22Rv1 (cell line): Measurements from ENCODE around the gene FGGY.
"Not testable (repeated sequence)": the region's sequence is repeated elsewhere in the genome, so short reads cannot be mapped to it uniquely, and the experiment has no call there.

Source experiments
- H3K27ac ChIP-seq: fragments of 450-650 bp; 2 replicates; pipeline ENCODE4 v1.5.1; 2017
- CTCF ChIP-seq: fragments of 450-650 bp; IDR thresholded peaks from 2 replicates; pipeline ENCODE4 v1.5.1; 2017; ENCODE audit warnings: mild to moderate bottlenecking
- ZFX ChIP-seq: fragments of 450-650 bp; IDR thresholded peaks from 2 replicates; pipeline ENCODE4 v1.6.1; 2017; ENCODE audit warnings: antibody characterized with exemption, borderline replicate concordance

Gene FGGY

GRCh38 chr1:59707178-59707791, 410.4 kb downstream of the FGGY start:
- no peak overlapping the region for H3K27ac ChIP-seq
- TF ChIP-seq ZFX (no peak), CTCF (no peak)

GRCh38 chr1:59709333-59709732, 412.4 kb downstream of the FGGY start:
- TF ChIP-seq ZFX = no peak
- TF ChIP-seq CTCF = no peak
- no peak overlapping the region for H3K27ac ChIP-seq

GRCh38 chr1:59710920-59711319, 414.0 kb downstream of the FGGY start:
- not testable (repeated sequence) for H3K27ac ChIP-seq

GRCh38 chr1:59714219-59714618, 417.3 kb downstream of the FGGY start:
- TF ChIP-seq ZFX (no peak), CTCF (no peak)
- H3K27ac ChIP-seq = no peak overlapping the region

GRCh38 chr1:59714966-59715365, 418.1 kb downstream of the FGGY start:
- no peak for TF ChIP-seq CTCF
- no peak for TF ChIP-seq ZFX
- no peak overlapping the region for H3K27ac ChIP-seq

- no peak overlapping the region for H3K27ac ChIP-seq
- TF ChIP-seq ZFX (no peak), CTCF (no peak)
These were observed 419.9 kb downstream of the FGGY start for GRCh38 chr1:59716832-59717231.

- no peak overlapping the region for H3K27ac ChIP-seq
These were observed 421.4 kb downstream of the FGGY start for GRCh38 chr1:59718064-59718988.

More at GRCh38 chr1:59718064-59718988, 421.4 kb downstream of the FGGY start:
- TF ChIP-seq CTCF (peak; percentile 49), ZFX (no peak)
